ENCODE measurements around the gene UBA7. TPM values are rescaled to one million over a fixed set of nuclear protein-coding genes. Genes with fewer than 3 reads are reported as not detected.
"Not testable (repeated sequence)": the region's sequence is repeated elsewhere in the genome, so short reads cannot be mapped to it uniquely, and the experiment has no call there.

UBA7 gene
- total RNA-seq, 1 experiment from 2014 or later, result 0.85 TPM

GRCh38 chr3:49781415-49782199 is 32.1 kb downstream of the UBA7 start:
- Histone ChIP-seq H3K14ac (ENCODE audit: insufficient read depth, low read length) (no peak overlapping the region), H2BK12ac (ENCODE audit: insufficient read length, low read depth, low read length) (no peak overlapping the region), H3K4me2 (ENCODE audit: insufficient read depth, insufficient read length, low read length) (no peak overlapping the region), H2AK5ac (ENCODE audit: insufficient read length, low read length) (no peak overlapping the region), H3K4me1 (ENCODE audit: insufficient read depth, low read length) (no peaks in the 10 kb centered on the region), H3K9ac (ENCODE audit: extremely low read depth, insufficient read length, low read length) (no peak overlapping the region), H3K9me3 (ENCODE audit: control insufficient read depth, low read depth, low read length) (no peaks in the 10 kb centered on the region), H2AFZ (ENCODE audit: low read length) (no peak overlapping the region), H3K79me2 (ENCODE audit: insufficient read depth, low read length) (peaks cover 7% of the 10 kb centered on the region; the same call in 1 of the 2 replicates), H4K5ac (ENCODE audit: insufficient read length, low read depth, low read length) (no peak overlapping the region), H3K18ac (ENCODE audit: insufficient read length, low read depth, low read length) (no peak overlapping the region), H2BK20ac (ENCODE audit: low read depth, low read length, poor library complexity, severe bottlenecking) (no peak overlapping the region), H2BK120ac (ENCODE audit: low read depth, low read length, poor library complexity, severe bottlenecking) (no peak overlapping the region), H3K4ac (ENCODE audit: low read depth, low read length) (no peak overlapping the region), H4K8ac (replicated peaks; ENCODE audit: insufficient read length, low read depth, low read length) (no peak overlapping the region), H4K20me1 (ENCODE audit: control insufficient read depth, insufficient read depth, insufficient read length) (no peaks in the 10 kb centered on the region), H3K27me3 (ENCODE audit: insufficient read depth, low read length) (no peaks in the 10 kb centered on the region), H2BK15ac (ENCODE audit: low read depth, low read length) (no peak overlapping the region), H3K27ac (ENCODE audit: insufficient read length, low read depth, low read length) (no peak overlapping the region), H3K79me1 (ENCODE audit: insufficient read depth, low read depth, low read length, poor library complexity, severe bottlenecking) (peaks cover 10% of the 10 kb centered on the region), H4K91ac (ENCODE audit: insufficient read length, low read depth, low read length) (no peak overlapping the region), H3K23ac (ENCODE audit: insufficient read length, low read depth, low read length) (no peak overlapping the region), H3T11ph (ENCODE audit: low read length) (no peak overlapping the region), H2BK5ac (ENCODE audit: insufficient read length, low read length) (no peak overlapping the region), H3K56ac (ENCODE audit: insufficient read length, low read depth, low read length) (no peak overlapping the region), H3K23me2 (ENCODE audit: insufficient read length, low read depth, low read length, poor library complexity, severe bottlenecking) (peaks cover 5% of the 10 kb centered on the region)
- no peaks in the 10 kb centered on the region; a peak in 1 of 5 replicates for H3K9me3 Mint-ChIP-seq
- no peaks in the 10 kb centered on the region for H3K27me3 Mint-ChIP-seq (ENCODE audit: low read depth)
- WGBS (ENCODE audit: extremely low coverage, insufficient read length, low lambda C conversion rate), result no CpG with 5 or more reads among the region's 5 CpGs
- H3K4me1 Mint-ChIP-seq, result peaks cover 9% of the 10 kb centered on the region in 2 experiments
- no peak for TF ChIP-seq CTCF (conservative IDR thresholded peaks at IDR 0.05)
- no peak overlapping the region; a peak in 1 of 5 replicates for H3K4me3 Mint-ChIP-seq
- peak overlapping the region in 2 of 3 experiments; percentile 4 to 37; a peak in 2 of 7 replicates for H3K27ac Mint-ChIP-seq
- H3K36me3 Mint-ChIP-seq (ENCODE audit: insufficient read depth in 1 of 3, low read depth in 3 of 3), result peaks cover 21 to 50% (median 45%) of the 10 kb centered on the region in 3 experiments; a peak in 6 of 7 replicates
- DNase-seq, result no peak

- not testable (repeated sequence) for H2BK15ac ChIP-seq (ENCODE audit: low read depth, low read length); H2BK5ac ChIP-seq (ENCODE audit: insufficient read length, low read length); H4K8ac ChIP-seq (replicated peaks; ENCODE audit: insufficient read length, low read depth, low read length); H4K91ac ChIP-seq (ENCODE audit: insufficient read length, low read depth, low read length); H2BK12ac ChIP-seq (ENCODE audit: insufficient read length, low read depth, low read length); H3K23me2 ChIP-seq (ENCODE audit: insufficient read length, low read depth, low read length, poor library complexity, severe bottlenecking); H4K20me1 ChIP-seq (ENCODE audit: control insufficient read depth, insufficient read depth, insufficient read length); H2BK20ac ChIP-seq (ENCODE audit: low read depth, low read length, poor library complexity, severe bottlenecking); H3K56ac ChIP-seq (ENCODE audit: insufficient read length, low read depth, low read length); H3K79me2 ChIP-seq (ENCODE audit: insufficient read depth, low read length); H2AFZ ChIP-seq (ENCODE audit: low read length); H3K4me2 ChIP-seq (ENCODE audit: insufficient read depth, insufficient read length, low read length); H2AK5ac ChIP-seq (ENCODE audit: insufficient read length, low read length); H3K27me3 ChIP-seq (ENCODE audit: insufficient read depth, low read length); H3K4me1 Mint-ChIP-seq; H3K9ac ChIP-seq (ENCODE audit: extremely low read depth, insufficient read length, low read length); H3K14ac ChIP-seq (ENCODE audit: insufficient read depth, low read length); H3K9me3 ChIP-seq (ENCODE audit: control insufficient read depth, low read depth, low read length); H2BK120ac ChIP-seq (ENCODE audit: low read depth, low read length, poor library complexity, severe bottlenecking); H3K4me3 Mint-ChIP-seq; DNase-seq; H3K23ac ChIP-seq (ENCODE audit: insufficient read length, low read depth, low read length); H3K27ac ChIP-seq (ENCODE audit: insufficient read length, low read depth, low read length); H3K9me3 Mint-ChIP-seq; H3K18ac ChIP-seq (ENCODE audit: insufficient read length, low read depth, low read length); H3K4me1 ChIP-seq (ENCODE audit: insufficient read depth, low read length); H3T11ph ChIP-seq (ENCODE audit: low read length); H3K27me3 Mint-ChIP-seq (ENCODE audit: low read depth); H3K4ac ChIP-seq (ENCODE audit: low read depth, low read length); H4K5ac ChIP-seq (ENCODE audit: insufficient read length, low read depth, low read length)
- peaks cover 14% of the 10 kb centered on the region for H3K79me1 ChIP-seq (ENCODE audit: insufficient read depth, low read depth, low read length, poor library complexity, severe bottlenecking)
- Mint-ChIP-seq H3K36me3 (ENCODE audit: insufficient read depth in 1 of 3, low read depth in 3 of 3) (peaks cover 21 to 52% (median 45%) of the 10 kb centered on the region in 3 experiments; a peak in 6 of 7 replicates), H3K27ac (peak overlapping the region in 1 of 3 experiments; percentile 37; a peak in 1 of 7 replicates)
- no CpG with 5 or more reads among the region's 9 CpGs for WGBS (ENCODE audit: extremely low coverage, insufficient read length, low lambda C conversion rate)
Measured at GRCh38 chr3:49780975-49781365, 32.8 kb downstream of the UBA7 start.

Measured in H9 (cell line).